Breast epithelium (tissue), 4 donors: ENCODE measurements around the gene CD99L2. TPM values are rescaled to one million over a fixed set of nuclear protein-coding genes. Genes with fewer than 3 reads are reported as not detected.

ENCODE experiments used
- DNase-seq, 2 donors: peaks; one replicate each; pipeline ENCODE4 v3.0.0-alpha.2; 2019; ENCODE audit warnings: low spot score in 2 of 2
- H3K27ac ChIP-seq, 2 donors: fragments of 200-600 bp; sonication (generic) in 1 of 2; one replicate each; pipeline ENCODE4 v1.5.1; 2016 to 2019; ENCODE audit warnings: mild to moderate bottlenecking in 1 of 2
- H3K27me3 ChIP-seq, 2 donors: fragments of 200-600 bp; sonication (generic) in 1 of 2; one replicate each; pipeline versions ENCODE4 v1.5.1 to v1.6.0; 2017 to 2019; ENCODE audit warnings: control low read depth in 1 of 2, mild to moderate bottlenecking in 1 of 2
- H3K36me3 ChIP-seq: fragments of 200-600 bp; one replicate; pipeline ENCODE4 v1.5.1; 2019
- H3K4me1 ChIP-seq, 2 donors: fragments of 200-600 bp; sonication (generic); one replicate each; pipeline ENCODE4 v1.5.1; 2016 to 2019; ENCODE audit warnings: control low read depth in 1 of 2
- H3K4me3 ChIP-seq, 3 donors: fragments of 200-600 bp; sonication (generic); 1 replicate in 2 of 3; 2 replicates in 1 of 3; pipeline ENCODE4 v1.5.1; 2016 to 2019; ENCODE audit warnings: mild to moderate bottlenecking in 3 of 3, moderate library complexity in 2 of 3
- H3K9me3 ChIP-seq, 2 donors: fragments of 200-600 bp; sonication (generic) in 1 of 2; one replicate each; pipeline ENCODE4 v1.5.1; 2016 to 2019; ENCODE audit warnings: control low read depth in 1 of 2
- CTCF ChIP-seq, 3 donors: fragments of 450-650 bp; IDR thresholded peaks; one replicate each; pipeline ENCODE4 v1.5.1; 2016 to 2017; ENCODE audit warnings: antibody characterized with exemption in 3 of 3, mild to moderate bottlenecking in 3 of 3, moderate library complexity in 3 of 3
- POLR2A ChIP-seq: fragments of 450-650 bp; IDR thresholded peaks from one replicate; pipeline ENCODE4 v1.6.1; 2016; ENCODE audit warnings: antibody characterized with exemption, mild to moderate bottlenecking, moderate library complexity
- POLR2AphosphoS5 ChIP-seq, 3 donors: sonication (generic); formaldehyde crosslinking; IDR thresholded peaks; one replicate each; pipeline ENCODE4 v1.6.1; 2017; ENCODE audit warnings: antibody characterized with exemption in 3 of 3
- intact Hi-C: fragments of 100-400 bp; cut with DNase I; formaldehyde crosslinking; loops from one replicate; pipeline ENCODE4 v1.15.1; 2023; ENCODE audit warnings: low total_unique reads
- total RNA-seq, 3 donors: library from RNA; depleted of rRNA; stranded (reverse); fragments of >200 nt; gene quantifications; one replicate each; pipeline ENCODE4 v1.1.0, GENCODE V29; 2016

Gene CD99L2
- total RNA-seq, 3 donors from 2014 or later: 28.1 to 81.4 (median 32.1) TPM

GRCh38 chrX:150940844-150941495 lies 42.5 kb upstream of the CD99L2 start:
- peaks cover 0 to 8% of the 10 kb centered on the region in 2 donors for H3K27me3 ChIP-seq
- no peaks in the 10 kb centered on the region for H3K4me1 ChIP-seq
- intact Hi-C loops: no loop called here
- H3K27ac ChIP-seq: no peak overlapping the region
- H3K4me3 ChIP-seq: no peak overlapping the region
- no peaks in the 10 kb centered on the region for H3K36me3 ChIP-seq
- DNase-seq: no peak
- TF ChIP-seq POLR2AphosphoS5 (IDR thresholded peaks at IDR 0.05): no peak
- no peak for TF ChIP-seq POLR2A
- no peak for TF ChIP-seq CTCF (IDR thresholded peaks at IDR 0.05)
- H3K9me3 ChIP-seq: peaks cover 0 to 8% of the 10 kb centered on the region in 2 donors

GRCh38 chrX:150936556-150936955 lies 38.1 kb upstream of the CD99L2 start:
- Histone ChIP-seq H3K27ac (no peak overlapping the region), H3K4me3 (no peak overlapping the region), H3K27me3 (peaks cover 0 to 7% of the 10 kb centered on the region in 2 donors), H3K9me3 (peaks cover 0 to 8% of the 10 kb centered on the region in 2 donors), H3K36me3 (no peaks in the 10 kb centered on the region), H3K4me1 (no peaks in the 10 kb centered on the region)
- DNase-seq: no peak
- TF ChIP-seq POLR2AphosphoS5 (IDR thresholded peaks at IDR 0.05) (no peak), POLR2A (no peak), CTCF (IDR thresholded peaks at IDR 0.05) (no peak)
- intact Hi-C loops: no loop called here

GRCh38 chrX:150935467-150935866 lies 37.0 kb upstream of the CD99L2 start:
- Histone ChIP-seq H3K27me3 (peaks cover 0 to 7% of the 10 kb centered on the region in 2 donors), H3K27ac (no peak overlapping the region), H3K9me3 (peaks cover 0 to 8% of the 10 kb centered on the region in 2 donors), H3K4me3 (no peak overlapping the region), H3K36me3 (no peaks in the 10 kb centered on the region), H3K4me1 (no peaks in the 10 kb centered on the region)
- intact Hi-C loops: no loop called here
- no peak for DNase-seq
- TF ChIP-seq POLR2AphosphoS5 (IDR thresholded peaks at IDR 0.05) (no peak), POLR2A (no peak), CTCF (IDR thresholded peaks at IDR 0.05) (no peak)

- TF ChIP-seq POLR2A (no peak), POLR2AphosphoS5 (IDR thresholded peaks at IDR 0.05) (no peak)
- Histone ChIP-seq H3K4me1 (no peaks in the 10 kb centered on the region), H3K9me3 (peaks cover 0 to 8% of the 10 kb centered on the region in 2 donors), H3K27me3 (peaks cover 0 to 7% of the 10 kb centered on the region in 2 donors), H3K36me3 (no peaks in the 10 kb centered on the region), H3K4me3 (no peak overlapping the region), H3K27ac (no peak overlapping the region)
- DNase-seq: no peak
- intact Hi-C loops: no loop called here
Observed at GRCh38 chrX:150934453-150934852, 36.0 kb upstream of the CD99L2 start.

GRCh38 chrX:150933945-150934350 lies 35.5 kb upstream of the CD99L2 start:
- no peak overlapping the region for H3K27ac ChIP-seq
- H3K27me3 ChIP-seq: peaks cover 0 to 7% of the 10 kb centered on the region in 2 donors
- no peak overlapping the region for H3K4me3 ChIP-seq
- no peak for DNase-seq
- H3K4me1 ChIP-seq: no peaks in the 10 kb centered on the region
- intact Hi-C loops: no loop called here
- peaks cover 0 to 8% of the 10 kb centered on the region in 2 donors for H3K9me3 ChIP-seq
- no peak for TF ChIP-seq POLR2A
- TF ChIP-seq CTCF (IDR thresholded peaks at IDR 0.05): no peak
- no peak for TF ChIP-seq POLR2AphosphoS5 (IDR thresholded peaks at IDR 0.05)
- H3K36me3 ChIP-seq: no peaks in the 10 kb centered on the region
